Medulla oblongata (tissue), 1 donor: ENCODE data around the gene LRRC56.

ENCODE experiments used
- DNase-seq: peaks from one replicate; pipeline ENCODE4 v3.0.0-alpha.2; 2015; ENCODE audit errors: extremely low spot score

Gene LRRC56

GRCh38 chr11:540583-541432, 3.5 kb downstream of the LRRC56 start:
- DNase-seq, result no peak

GRCh38 chr11:541433-541885, 4.1 kb downstream of the LRRC56 start:
- DNase-seq, result no peak

- DNase-seq, result no peak
Measured at GRCh38 chr11:544817-545166, 7.5 kb downstream of the LRRC56 start.

- DNase-seq, result no peak
Measured at GRCh38 chr11:545171-545570, 7.8 kb downstream of the LRRC56 start.

- DNase-seq, result no peak
Measured at GRCh38 chr11:548700-549603, 11.6 kb downstream of the LRRC56 start.

- no peak for DNase-seq
Measured at GRCh38 chr11:550021-550745, 12.9 kb downstream of the LRRC56 start.

GRCh38 chr11:550746-551085, 13.4 kb downstream of the LRRC56 start:
- no peak for DNase-seq

- no peak for DNase-seq
Measured at GRCh38 chr11:551131-551530, 13.8 kb downstream of the LRRC56 start.

GRCh38 chr11:551596-551995, 14.3 kb downstream of the LRRC56 start:
- DNase-seq, result no peak

- DNase-seq, result no peak
Measured at GRCh38 chr11:553083-553987, 16.0 kb downstream of the LRRC56 start.

GRCh38 chr11:553988-554340, 16.6 kb downstream of the LRRC56 start:
- DNase-seq, result no peak

GRCh38 chr11:554428-555226, 17.3 kb downstream of the LRRC56 start:
- DNase-seq, result peak; percentile 36

GRCh38 chr11:555227-555779, 18.0 kb downstream of the LRRC56 start:
- DNase-seq, result no peak

- no peak for DNase-seq
Measured at GRCh38 chr11:555780-556661, 18.7 kb downstream of the LRRC56 start.

- DNase-seq, result no peak
Measured at GRCh38 chr11:556662-557256, 19.4 kb downstream of the LRRC56 start.

- DNase-seq, result no peak
Measured at GRCh38 chr11:557328-558132, 20.2 kb downstream of the LRRC56 start.

- no peak for DNase-seq
Measured at GRCh38 chr11:558503-558902, 21.2 kb downstream of the LRRC56 start.
